Cerebellar cortex (tissue), 1 donor: Measurements from ENCODE around the gene CFL1.

Experiments
- DNase-seq: peaks from one replicate; pipeline ENCODE4 v3.0.0-alpha.2; 2015; ENCODE audit warnings: low spot score

CFL1 gene

DNA sequence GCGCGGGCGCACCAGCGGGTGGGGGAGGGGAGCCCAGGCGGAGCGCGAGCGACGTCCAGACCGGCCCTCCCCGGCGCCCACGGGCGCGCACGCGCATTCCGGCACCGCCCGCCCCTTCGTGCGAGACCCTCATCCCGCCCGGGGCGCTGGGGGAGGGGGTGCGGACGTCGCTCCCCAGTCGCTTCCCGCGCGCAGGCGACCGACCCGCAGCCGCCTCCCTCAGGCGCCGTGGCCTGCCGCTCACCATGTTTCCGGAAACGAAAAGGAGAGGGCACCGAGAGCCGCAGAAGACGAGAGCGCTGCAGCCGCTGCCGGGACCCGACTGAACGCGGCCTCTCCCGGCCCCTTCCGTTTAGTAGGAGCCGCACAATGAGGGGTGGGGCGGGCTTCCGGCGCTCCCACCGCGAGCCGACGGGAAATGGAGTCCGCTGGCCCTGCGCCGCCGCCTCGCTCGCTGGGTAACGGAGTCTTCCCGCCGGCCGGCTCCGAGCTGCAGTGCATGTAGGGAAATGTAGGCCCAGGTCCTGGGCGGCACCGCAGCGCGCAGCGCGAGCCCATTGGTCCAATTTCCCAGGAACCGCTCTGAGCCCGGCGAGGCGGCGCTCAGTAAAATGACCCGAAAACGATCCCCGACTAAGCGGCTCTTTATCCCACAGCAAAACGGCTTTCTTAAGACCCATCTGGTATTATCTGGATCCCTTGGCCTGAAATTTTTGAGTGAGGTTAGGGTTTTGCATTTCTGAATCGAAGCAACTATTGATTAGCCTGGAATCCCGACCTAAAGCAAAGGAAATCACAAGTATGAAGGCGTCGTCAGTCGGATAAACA lies at the start of gene CFL1:
Gene CFL1 (minus strand): TSS at position 328 of the 828 bp plus-strand sequence. CDS start 81 bp downstream, at position 247.
- peak; percentile 97 for DNase-seq

DNA sequence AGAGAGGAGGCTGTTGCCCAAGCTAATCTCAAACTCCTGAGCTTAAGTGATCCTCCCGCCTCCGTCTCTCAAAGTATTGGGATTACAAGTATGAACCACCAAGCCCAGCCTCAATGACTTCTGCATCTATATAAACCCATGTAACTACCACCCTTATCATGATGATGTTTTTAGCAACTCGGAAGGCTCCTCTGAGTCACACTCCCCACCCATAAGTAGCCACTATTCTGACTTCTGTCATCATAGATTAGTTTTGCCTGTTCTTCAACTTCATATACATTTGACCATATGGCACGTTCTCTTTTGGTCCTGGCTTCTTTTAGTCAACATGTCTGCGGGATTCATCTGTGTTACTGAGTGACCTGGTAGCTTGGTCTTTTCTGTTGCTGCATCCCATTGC lies 48.6 kb upstream of the CFL1 start:
- no peak for DNase-seq

DNA sequence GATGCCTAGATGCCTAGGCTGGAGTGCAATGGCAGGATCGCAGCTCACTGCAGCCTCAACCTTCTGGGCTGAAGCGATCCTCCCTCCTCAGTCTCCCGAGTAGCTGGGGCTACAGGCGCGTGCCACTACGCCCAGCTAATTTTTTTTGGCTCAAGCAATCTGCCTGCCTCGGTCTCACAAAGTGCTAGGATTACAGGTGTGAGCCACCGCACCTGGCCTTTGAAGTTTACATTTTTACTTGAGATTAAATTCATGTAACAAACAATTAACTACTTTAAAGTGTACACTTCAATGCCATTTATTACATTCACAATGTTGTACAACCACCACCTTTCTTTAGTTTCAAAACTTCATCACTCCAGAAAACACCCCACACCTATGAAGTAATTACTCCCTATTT lies 45.7 kb upstream of the CFL1 start:
- no peak for DNase-seq

DNA sequence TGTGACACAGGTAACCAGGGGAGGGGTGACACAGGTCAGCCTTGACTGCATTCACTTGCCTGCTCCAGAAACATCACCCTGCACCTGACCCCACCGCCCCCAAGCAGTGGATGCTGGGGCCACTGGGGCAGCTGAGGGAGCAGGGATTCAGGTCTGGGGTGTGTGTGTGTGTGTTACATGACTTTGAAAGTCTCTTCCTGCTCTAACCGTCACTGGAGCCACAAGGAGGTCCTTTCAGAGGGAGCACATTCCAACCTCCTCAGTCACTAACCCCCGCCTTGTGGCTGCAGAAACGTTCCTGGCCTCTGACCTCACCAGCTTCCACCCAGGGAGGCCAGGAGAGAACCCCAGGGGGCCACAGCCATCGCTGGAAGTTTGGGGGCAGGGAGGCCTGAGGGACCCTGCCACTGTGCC lies 45.1 kb upstream of the CFL1 start:
- DNase-seq: no peak

DNA sequence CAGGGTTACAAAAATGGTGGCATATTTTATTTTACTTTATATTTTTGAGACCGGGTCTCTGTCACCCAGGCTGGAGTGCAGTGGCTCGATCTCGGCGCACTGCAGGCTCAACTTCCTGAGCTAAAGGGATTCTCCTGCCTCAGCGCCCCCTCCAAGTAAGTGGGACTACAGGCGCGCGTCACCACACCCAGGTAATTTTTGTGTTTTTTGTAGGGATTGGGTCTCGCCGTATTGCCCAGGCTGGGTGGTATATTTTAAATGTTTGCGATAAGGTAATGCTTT lies 42.9 kb upstream of the CFL1 start:
- DNase-seq: no peak

DNA sequence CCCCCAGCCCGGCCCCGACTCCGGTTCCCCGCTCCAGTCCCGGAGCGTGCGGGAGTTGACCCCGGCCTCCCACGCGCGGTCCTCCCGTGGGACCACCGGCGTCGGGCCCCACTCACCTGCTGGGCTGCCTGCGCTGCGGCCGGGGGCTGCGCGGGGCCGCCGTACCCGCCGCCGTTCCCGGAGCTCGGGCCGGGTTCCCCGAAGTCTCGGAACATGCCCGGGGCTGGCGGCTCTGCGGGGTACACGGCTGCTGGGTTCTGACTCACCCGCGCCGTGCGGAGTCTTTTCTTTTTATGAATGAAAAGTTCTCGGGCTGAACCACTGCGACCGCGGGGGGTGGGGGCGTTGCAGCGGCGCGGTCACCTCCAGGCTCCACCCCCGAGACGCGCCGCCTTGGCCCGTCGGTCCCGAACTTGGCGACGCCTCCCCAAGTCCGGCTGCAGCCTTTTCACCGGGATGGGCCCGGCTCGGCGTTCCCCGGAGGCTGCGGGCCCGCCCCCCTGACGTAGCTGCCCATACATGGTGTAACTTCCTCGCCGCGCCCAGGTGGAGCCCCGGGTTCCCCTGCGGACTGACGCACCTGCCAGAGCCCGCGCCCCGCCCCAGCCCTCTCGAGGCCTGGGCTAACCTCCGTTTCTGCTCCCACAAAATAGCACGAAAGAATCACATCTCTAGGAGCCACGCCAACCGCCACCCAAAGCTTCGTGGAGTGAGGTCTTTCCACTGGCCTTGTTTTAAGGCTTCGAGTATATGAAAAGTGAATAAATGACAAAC lies 42.3 kb upstream of the CFL1 start, which contains the start of gene FOSL1:
Gene FOSL1 (minus strand): TSS at position 264 of the 774 bp plus-strand sequence. CDS start 49 bp downstream, at position 215.
- peak; percentile 83 for DNase-seq

DNA sequence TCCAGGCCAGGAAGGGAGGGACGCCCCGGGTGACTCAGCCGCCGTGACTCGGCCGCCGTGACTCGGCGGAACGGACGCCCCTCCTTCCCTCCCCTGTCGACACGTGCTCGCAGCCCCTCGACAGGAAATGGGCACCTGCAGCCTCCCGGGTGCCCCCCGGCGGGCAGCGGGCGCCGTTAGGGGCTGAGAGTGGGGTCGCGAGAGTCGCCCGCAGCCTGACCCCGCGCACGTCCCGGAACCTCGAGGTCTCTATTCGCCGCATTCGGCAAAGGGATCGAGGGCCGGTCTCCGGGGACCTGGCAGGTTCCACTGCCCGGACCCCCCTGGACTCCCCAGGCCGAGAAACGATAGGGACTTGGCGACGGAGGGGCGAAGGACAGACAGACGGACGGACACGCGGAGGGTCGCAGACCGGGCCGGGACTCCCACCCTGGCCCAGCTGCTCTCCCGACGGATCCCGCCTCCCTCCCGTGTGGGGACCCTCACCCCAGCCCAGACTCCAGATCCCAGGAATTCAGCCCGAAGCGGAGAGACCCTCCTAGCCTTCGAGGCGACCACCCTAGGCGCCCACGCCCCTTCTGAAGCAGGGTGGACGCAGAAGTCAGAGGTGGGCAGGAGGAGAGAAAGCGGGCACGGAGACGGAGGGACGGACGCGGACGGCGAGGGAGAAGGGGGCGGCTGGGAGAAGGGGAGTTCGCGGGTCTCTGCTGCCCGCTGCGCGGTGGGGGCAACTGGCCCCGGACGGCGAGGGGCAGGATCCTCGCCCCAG lies 41.6 kb upstream of the CFL1 start:
- no peak for DNase-seq

DNA sequence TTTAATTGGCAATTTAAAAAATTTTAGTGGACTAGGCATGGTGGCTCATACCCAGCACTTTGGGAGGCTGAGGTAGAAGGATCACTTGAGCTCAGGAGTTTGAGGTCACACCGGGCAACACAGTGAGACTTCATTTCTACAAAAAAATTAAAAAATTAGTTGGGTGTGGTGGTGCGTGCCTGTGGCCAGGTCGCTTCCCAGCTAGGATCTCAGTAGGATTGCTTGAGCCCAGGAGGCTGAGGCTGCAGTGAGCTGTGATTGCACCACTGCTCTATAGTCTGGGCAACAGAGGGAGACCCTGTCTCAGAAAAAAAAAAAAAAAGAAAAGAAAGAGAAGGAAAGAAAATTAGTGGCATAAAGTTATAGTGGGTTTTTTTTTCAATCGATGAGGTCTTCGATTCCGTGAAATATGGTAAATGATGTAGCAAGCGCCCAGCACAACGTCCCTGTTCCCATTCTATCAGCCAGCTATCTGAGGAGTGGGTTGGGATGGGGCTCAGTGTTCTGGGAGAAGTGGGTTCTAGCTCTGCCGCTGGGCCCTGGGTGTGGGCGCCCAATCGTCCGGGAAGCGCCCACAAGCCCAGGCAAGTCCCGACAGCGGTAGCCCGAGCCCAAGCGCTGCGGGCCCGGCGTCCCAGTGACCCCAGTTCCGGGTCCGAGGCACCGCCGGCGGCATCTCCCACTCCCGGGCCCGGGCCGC lies 40.8 kb upstream of the CFL1 start:
- DNase-seq: no peak

DNA sequence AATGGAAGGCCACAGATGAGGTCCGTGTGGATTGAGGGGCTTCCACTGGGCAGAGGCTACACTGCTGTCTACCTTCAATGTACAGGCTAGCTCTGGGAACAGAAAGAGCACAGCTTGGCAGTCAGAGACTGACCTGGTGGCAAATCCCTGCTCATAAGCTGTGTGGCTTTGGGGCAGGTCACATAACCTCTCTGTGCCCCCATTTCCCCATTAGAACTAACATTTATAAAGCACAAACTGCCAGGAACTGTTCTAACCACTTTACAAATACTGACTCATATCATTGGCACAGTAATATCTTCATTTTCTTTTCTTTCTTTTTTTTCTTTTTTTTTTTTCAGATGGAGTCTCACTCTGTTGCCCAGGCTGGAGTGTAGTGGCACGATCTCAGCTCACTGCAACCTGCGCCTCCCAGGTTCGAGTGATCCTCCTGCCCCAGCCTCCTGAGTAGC lies 39.1 kb upstream of the CFL1 start:
- DNase-seq: no peak

DNA sequence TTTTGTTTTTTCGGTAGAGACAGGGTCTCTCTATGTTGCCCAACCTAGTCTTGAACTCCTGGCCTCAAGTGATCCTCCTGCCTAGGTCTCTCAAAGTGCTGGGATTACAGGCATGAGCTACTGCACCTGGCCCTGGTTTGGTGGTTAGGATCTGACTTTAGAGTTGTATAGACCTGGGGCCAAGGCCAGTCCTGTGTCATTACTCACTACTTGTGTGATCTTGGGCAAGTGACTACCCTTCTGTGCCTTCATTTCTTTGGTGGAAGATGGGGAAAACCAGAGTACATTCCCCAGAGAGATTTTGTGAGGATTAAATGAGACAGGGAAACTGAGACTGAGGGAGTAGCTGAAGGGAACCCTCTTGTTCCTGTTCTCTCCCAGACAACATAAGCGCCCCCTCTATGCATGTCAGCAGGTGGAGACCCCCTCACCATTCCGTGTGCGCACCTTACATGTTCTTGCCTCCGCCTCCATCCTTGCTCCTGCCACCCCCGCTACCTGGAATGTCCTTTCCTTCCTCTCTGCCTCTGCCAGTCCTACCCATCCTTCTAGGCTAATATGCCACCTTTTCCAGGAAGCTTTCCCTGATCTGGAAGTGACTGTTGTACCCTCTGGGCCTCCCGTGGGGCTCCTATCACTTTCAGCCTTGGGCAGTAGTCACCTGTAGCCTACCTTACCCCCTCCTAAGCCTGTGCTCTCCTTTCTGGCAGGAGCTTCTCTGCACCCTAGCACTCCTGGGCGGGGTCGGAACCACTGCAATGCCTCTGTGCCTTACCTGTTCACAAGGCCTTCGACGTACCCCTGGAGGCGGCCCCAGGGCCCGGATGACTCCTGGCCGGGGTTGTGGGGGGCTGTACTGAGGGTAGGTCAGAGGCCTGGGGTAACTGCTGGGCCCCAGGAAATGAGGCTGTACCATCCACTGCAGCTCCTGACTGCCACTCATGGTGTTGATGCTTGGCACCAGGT lies 38.3 kb upstream of the CFL1 start:
- no peak for DNase-seq

DNA sequence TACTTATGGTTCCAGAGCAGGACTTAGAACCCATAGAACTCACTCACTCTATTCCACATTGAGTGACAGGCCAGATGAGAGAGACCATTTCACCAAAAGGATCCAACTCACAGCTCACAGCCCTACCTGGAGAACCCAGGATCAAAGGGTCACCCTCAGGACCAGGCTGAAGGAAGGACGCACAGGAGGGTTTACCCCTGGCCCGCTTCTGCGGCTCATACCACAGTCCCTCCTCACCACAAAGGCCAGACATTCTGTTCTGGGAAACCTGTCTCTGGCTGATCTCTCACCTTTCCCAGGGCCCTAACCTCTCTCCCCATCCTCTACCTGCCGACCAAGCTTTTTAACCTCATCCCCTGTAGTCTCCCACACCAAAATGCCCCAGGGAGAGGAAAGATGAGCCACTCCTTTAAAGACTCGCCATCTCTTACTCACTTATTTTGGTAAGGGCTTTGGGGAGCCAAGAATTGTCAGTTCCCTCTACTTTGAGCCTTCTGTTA lies 37.6 kb upstream of the CFL1 start:
- DNase-seq: no peak

DNA sequence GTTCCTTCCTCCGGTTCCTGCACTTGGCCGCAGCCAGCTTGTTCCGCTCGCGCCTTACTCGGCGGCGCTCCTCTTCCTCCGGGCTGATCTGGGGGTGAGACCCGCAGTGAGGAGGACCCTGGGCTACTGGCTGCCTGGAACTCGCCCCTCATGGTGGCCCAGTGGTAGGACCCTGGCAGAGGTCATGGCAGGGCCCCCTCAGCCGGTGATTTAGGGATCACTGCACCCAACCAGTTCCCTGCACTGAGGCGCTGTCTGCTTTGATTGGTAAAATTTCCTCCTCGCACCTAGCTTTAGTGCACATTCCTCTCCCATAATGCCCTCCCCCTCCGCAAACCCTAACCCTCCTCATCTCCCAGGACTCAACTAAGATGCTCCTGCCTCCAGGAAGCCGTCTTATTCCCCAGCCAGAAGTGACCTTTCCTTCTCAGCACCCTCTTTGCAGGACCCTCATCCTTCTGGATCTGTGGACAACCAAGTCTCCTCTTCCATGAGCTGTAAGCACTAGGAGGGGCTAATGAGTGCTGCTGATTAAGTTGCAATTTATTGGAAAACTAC lies 36.1 kb upstream of the CFL1 start:
- DNase-seq: no peak

DNA sequence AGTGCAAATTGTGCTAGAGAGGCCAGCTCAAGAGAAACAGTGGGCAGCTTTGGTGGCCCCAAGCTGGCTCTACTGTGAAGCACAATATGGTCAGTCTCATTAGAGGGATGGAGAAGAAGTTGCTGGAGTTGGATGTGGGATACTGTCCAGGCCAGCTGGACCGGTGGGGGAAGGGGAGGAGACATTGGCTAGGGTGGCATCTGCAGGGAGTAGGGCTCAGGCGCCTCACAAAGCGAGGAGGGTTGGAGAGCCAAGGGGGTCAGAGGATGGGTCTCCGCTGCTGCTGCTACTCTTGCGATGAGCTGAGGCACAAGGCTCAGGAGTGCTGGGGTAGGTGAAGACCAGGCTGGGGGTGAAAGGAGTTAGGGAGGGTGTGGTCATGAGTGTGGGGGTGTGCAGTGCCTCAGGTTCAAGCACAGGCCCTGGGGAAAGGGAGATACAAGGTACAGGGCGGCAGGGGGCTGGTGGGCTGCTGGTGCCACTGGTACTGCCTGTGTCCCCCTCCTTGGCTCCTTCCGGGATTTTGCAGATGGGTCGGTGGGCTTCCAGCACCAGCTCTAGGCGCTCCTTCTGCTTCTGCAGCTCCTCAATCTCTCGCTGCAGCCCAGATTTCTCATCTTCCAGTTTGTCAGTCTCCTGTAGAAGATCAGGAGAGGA lies 34.8 kb upstream of the CFL1 start:
- DNase-seq: peak; percentile 46

DNA sequence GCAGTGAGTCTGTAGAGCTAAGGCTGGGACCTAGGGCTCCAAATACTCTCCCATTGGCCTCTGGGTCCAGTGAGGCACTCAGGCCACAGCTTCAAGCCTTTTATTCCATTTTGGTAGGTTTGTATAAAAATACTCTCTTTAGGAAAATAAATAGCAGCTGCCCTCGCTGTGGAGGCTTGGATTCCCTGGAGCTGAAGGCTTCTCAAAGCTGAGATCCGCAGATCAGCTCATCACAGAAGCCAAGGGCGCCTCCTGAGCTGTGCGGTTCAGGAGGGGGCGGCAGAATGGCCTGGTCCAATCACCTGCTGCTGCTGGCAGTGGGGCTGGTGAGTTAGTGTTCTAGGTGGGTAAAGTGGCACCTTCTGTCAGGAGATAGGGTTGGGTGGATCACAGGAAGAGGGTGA lies 34.2 kb upstream of the CFL1 start:
- DNase-seq: peak; percentile 45

DNA sequence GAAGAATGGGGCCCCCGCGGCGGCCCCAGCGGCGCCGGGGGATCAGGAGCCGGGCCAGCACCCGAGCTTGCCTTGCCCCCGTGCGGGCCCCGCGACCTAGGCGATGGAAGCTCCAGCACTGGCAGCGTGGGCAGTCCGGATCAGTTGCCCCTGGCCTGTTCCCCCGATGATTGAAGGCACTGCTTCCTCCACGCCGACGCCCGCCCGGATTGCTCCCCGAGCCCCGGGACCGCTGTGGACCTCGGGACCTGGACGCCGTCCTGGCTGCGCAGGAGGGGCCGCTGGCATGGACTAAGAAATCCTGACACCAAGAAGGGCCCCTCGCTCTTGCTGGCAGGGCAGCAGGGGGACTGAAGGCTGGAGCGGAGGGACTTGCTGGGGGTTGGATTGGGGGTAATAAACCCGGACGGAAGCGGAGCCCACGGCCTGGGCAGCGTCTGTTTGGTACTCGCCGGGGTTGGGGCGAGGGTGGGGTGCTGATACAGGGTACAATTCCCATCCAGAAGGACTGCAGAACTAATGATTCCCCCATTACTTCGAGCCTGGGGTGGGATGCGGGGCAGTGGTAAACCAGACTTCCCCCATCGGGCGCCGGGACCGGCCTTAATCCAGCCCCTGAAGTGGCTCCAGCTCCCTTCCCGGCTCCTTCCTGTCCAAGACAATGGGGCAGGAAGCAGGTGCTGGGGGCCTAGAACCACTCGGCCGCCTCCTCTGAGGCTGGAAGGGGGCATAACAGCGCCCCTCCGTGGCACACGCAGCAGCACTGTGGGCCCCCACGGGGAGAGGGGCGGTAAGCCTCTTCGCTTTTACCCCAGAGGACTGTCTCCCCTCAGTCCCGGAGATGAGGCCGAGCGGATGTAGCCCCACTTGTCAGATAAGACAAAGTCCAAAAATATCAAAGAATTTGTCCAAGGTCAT lies 33.5 kb upstream of the CFL1 start:
- peak; percentile 49 for DNase-seq

DNA sequence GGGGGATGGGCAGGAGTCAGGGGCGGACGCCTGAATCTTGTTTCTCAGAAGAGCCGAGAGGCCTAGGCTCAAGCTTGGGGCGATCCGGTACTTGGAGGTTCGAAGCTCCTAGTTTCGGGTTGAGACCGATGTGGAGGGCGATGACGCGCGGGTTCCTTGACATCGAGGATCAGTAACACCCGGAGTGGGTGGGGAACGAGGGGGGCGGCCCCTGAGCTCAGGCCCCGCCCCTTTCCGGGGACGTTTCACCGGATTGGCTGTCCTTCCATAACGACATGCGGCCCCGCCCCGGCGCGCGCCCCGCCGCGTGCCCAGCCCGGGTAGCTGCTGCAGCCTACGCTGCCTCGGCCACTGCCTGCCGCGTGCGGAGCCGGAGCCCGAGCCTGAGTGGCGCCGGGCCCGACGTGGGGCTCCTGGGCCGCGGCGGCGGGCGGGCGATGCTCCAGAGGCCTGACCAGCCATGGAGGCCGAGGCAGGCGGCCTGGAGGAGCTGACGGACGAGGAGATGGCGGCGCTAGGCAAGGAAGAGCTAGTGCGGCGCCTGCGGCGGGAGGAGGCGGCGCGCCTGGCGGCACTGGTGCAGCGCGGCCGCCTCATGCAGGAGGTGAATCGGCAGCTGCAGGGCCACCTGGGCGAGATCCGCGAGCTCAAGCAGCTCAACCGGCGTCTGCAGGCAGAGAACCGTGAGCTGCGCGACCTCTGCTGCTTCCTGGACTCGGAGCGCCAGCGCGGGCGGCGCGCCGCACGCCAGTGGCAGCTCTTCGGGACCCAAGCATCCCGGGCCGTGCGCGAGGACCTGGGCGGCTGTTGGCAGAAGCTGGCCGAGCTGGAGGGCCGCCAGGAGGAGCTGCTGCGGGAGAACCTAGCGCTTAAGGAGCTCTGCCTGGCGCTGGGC lies 32.6 kb upstream of the CFL1 start, which contains the start of gene CCDC85B:
Gene CCDC85B (plus strand): TSS at position 350 of the 895 bp plus-strand sequence. CDS start 111 bp downstream, at position 461.
- DNase-seq: peak; percentile 97

DNA sequence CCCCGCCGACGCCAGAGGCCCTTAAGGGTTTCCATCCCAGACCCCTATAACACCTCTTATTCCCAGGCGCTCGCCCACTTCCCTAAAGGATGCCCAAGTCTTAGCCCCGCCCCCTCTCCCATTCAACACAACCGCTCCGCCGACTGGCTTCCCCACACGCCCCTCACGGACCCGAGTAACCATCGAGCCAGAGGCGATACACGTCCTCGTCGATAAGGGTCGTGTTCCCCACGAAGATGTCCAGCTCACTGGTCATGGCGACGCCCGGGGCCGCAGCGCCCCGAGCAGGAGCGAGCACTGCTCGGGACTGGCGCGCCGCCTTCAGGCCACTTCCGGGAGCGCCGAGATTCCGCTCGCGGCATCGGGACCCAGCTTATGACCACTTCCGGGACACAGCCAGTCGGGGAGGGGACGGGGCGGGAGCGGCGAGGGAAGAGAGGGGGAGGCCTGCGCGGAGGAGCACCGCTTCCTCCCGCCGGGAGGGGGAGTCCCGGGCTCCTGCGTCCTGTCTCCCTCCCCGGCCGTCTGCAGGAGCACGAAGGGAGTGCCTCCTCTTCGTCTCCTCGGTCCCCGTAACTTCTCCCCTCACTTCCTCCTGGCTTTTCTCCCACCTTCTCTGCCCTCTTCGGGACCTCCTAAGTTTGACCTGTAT lies 30.3 kb upstream of the CFL1 start, which contains the start of gene FIBP:
Gene FIBP (minus strand): TSS at position 309 of the 652 bp plus-strand sequence. CDS start 53 bp downstream, at position 256.
- peak; percentile 97 for DNase-seq
